Common myeloid progenitor, CD34-positive (primary cell): ENCODE data around the gene SMIM28. TPM values are rescaled to one million over a fixed set of nuclear protein-coding genes. Genes with fewer than 3 reads are reported as not detected.

Experiments used
- CTCF ChIA-PET: fragments of 350-600 bp; sonication (Branson Sonifier 250); formaldehyde crosslinking; loops from one replicate; lab custom pipeline; 2021; ENCODE audit warnings: antibody characterized with exemption; lab: Charles Lee
- POLR2A ChIA-PET: fragments of 350-600 bp; sonication (Branson Sonifier 250); formaldehyde crosslinking; loops from one replicate; lab custom pipeline; 2021; ENCODE audit warnings: antibody characterized with exemption; lab: Charles Lee
- DNase-seq, 3 donors: peaks; one replicate each; pipeline versions ENCODE4 v3.0.0 to v3.0.0-alpha.2; 2013
- H3K27ac ChIP-seq, 2 experiments: 1 replicate in 1 of 2; 2 replicates in 1 of 2; pipeline ENCODE4 v1.7.0; 2013; ENCODE audit warnings: inconsistent platforms in 2 of 2, low read length in 2 of 2, mild to moderate bottlenecking in 2 of 2, low read depth in 1 of 2, moderate library complexity in 1 of 2; ENCODE audit not compliant: severe bottlenecking in 2 of 2, insufficient read depth in 1 of 2, poor library complexity in 1 of 2
- H3K27me3 ChIP-seq, 5 experiments: replicated peaks in 2 of 5; 1 replicate in 3 of 5; 2 replicates in 2 of 5; pipeline versions ENCODE4 v1.6.1 to v1.7.0; 2013; ENCODE audit warnings: low read length in 4 of 5, mild to moderate bottlenecking in 2 of 5, moderate library complexity in 2 of 5, inconsistent platforms in 1 of 5; ENCODE audit not compliant: insufficient read depth in 5 of 5, control insufficient read depth in 4 of 5
- H3K36me3 ChIP-seq, 4 experiments: 1 replicate in 2 of 4; 2 replicates in 2 of 4; pipeline versions ENCODE4 v1.6.1 to v1.7.0; 2013; ENCODE audit warnings: low read length in 3 of 4, control low read depth in 1 of 4, mild to moderate bottlenecking in 1 of 4; ENCODE audit not compliant: control insufficient read depth in 4 of 4, insufficient read depth in 4 of 4
- H3K4me1 ChIP-seq, 4 experiments: 1 replicate in 3 of 4; 2 replicates in 1 of 4; pipeline versions ENCODE4 v1.6.1 to v1.7.1; 2013; ENCODE audit warnings: low read length in 3 of 4, mild to moderate bottlenecking in 3 of 4, control low read depth in 1 of 4, inconsistent platforms in 1 of 4, moderate library complexity in 1 of 4; ENCODE audit not compliant: control insufficient read depth in 4 of 4, insufficient read depth in 4 of 4; ENCODE audit errors: control extremely low read depth in 1 of 4
- H3K4me3 ChIP-seq, 7 experiments: 1 replicate in 4 of 7; 2 replicates in 3 of 7; pipeline versions ENCODE4 v1.5.1 to v1.7.0; 2013; ENCODE audit warnings: mild to moderate bottlenecking in 7 of 7, low read length in 6 of 7, moderate library complexity in 6 of 7, inconsistent platforms in 2 of 7, low read depth in 2 of 7, control low read depth in 1 of 7; ENCODE audit not compliant: insufficient read depth in 4 of 7, control insufficient read depth in 1 of 7; ENCODE audit errors: extremely low read depth in 1 of 7
- H3K9me3 ChIP-seq, 5 experiments: 1 replicate in 4 of 5; 2 replicates in 1 of 5; pipeline versions ENCODE4 v1.6.1 to v1.7.1; 2013; ENCODE audit warnings: low read length in 4 of 5, mild to moderate bottlenecking in 2 of 5, inconsistent platforms in 1 of 5, low read depth in 1 of 5, moderate library complexity in 1 of 5; ENCODE audit not compliant: control insufficient read depth in 4 of 5, insufficient read depth in 2 of 5; ENCODE audit errors: control extremely low read depth in 1 of 5
- WGBS: methylation state at CpG from one replicate; pipeline ENCODE4 v1.1.5; 2013; ENCODE audit not compliant: insufficient coverage; 5-methylcytosine and 5-hydroxymethylcytosine counted together
- polyA plus RNA-seq: library from polyadenylated mRNA; unstranded; fragments of 120-200 nt; gene quantifications from one replicate; pipeline ENCODE4 v1.2.1, GENCODE V29; 2013

SMIM28 gene
- polyA plus RNA-seq = not detected

GRCh38 chr6:138377844-138378243, at the start of gene SMIM28:
Gene SMIM28 (plus strand): TSS chr6:138377905. CDS start chr6:138378073, 168 bp downstream.
- no peaks in the 10 kb centered on the region for H3K4me1 ChIP-seq
- ChIA-PET POLR2A (no interaction called here), CTCF (interaction anchor here (1.4 kb wide), 1 partner anchor 27 kb away, joined by 5 read pairs; no protein-coding TSS in a partner anchor)
- no peaks in the 10 kb centered on the region for H3K27me3 ChIP-seq
- H3K36me3 ChIP-seq = no peaks in the 10 kb centered on the region
- H3K4me3 ChIP-seq = no peak within 1 kb of the TSS
- no peak for DNase-seq
- H3K27ac ChIP-seq = no peak within 1 kb of the TSS
- WGBS = 98% methylated on average over 6 of the region's 6 CpGs
- H3K9me3 ChIP-seq = no peaks in the 10 kb centered on the region

DNA sequence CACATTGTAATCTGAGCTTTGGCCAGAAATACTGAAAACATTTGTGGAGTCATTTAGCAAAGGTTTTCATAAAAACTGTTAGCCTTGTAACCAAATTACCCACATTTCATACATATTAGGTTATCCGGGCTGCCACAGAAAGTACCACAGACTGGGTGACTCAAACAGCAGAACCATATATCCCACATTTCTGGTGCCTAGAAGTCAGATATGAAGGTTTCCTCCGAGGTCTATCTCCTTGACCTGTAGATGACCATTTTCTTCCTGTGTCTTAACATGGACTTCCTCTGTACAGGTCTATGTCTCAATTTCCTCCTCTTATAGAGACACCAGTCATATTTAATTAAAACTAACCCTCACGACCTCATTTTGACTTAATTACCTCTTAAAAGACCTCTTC, 49.5 kb upstream of the SMIM28 start:
- no peak for DNase-seq
- Histone ChIP-seq H3K36me3 (no peaks in the 10 kb centered on the region), H3K4me3 (no peak overlapping the region), H3K27ac (no peak overlapping the region), H3K9me3 (no peaks in the 10 kb centered on the region), H3K27me3 (no peaks in the 10 kb centered on the region), H3K4me1 (no peaks in the 10 kb centered on the region)
- CTCF ChIA-PET = no interaction called here
- POLR2A ChIA-PET = no interaction called here
- 94% methylated on average over 3 of the region's 3 CpGs for WGBS

DNA sequence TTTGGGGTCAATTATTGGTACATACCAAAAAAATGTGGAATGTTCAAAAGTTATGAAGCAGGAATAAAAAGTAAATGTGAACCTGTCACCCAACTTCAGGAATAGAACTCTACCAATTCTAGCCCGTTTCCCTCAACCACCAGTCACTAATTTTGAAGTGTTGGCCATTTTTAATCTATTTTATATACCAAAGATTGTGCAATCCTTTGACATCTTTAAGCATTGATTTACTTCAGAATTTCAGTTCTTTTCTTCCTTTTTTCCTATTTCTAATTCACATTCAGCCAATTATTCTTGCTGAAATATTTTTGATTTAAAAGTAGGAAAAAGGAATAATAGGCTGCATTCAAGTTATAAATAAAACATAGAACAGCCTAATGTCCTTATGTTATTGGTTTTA, 46.9 kb upstream of the SMIM28 start:
- Histone ChIP-seq H3K4me3 (no peak overlapping the region), H3K27ac (no peak overlapping the region), H3K9me3 (no peaks in the 10 kb centered on the region), H3K4me1 (no peaks in the 10 kb centered on the region), H3K27me3 (peaks cover 0 to 3% (median 0%) of the 10 kb centered on the region in 5 experiments), H3K36me3 (no peaks in the 10 kb centered on the region)
- DNase-seq = no peak
- ChIA-PET CTCF (no interaction called here), POLR2A (no interaction called here)
- WGBS = no CpG with 5 or more reads among the region's 1 CpG

GRCh38 chr6:138331444-138331843, 46.3 kb upstream of the SMIM28 start:
- Histone ChIP-seq H3K4me3 (no peak overlapping the region), H3K4me1 (no peaks in the 10 kb centered on the region)

DNA sequence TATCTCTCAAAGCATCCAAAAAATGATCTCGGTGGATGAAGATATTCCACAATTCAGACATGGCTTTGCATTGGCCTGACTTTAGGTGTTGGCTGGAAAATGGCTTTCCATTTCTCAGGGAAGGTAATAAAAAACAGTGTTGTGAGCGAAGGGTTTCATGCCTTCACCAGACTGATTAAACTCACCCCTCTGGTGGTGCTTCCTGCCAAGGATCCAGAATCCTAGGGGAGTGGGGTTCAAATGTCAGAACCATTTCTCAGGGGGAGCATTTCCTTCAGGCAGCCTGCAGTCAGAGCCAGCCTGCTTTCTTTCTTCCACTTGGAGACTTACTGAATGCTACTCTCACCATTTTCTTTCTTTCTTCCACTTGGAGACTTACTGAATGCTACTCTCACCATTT, 45.7 kb upstream of the SMIM28 start:
- Histone ChIP-seq H3K9me3 (no peaks in the 10 kb centered on the region), H3K27me3 (peaks cover 0 to 3% (median 0%) of the 10 kb centered on the region in 5 experiments), H3K36me3 (no peaks in the 10 kb centered on the region), H3K27ac (no peak overlapping the region), H3K4me1 (no peaks in the 10 kb centered on the region), H3K4me3 (no peak overlapping the region)
- POLR2A ChIA-PET = no interaction called here
- no peak for DNase-seq
- CTCF ChIA-PET = no interaction called here
- 100% methylated on average over 2 of the region's 2 CpGs for WGBS

More at GRCh38 chr6:138331444-138331843, 46.3 kb upstream of the SMIM28 start:
- H3K9me3 ChIP-seq = no peaks in the 10 kb centered on the region
- H3K36me3 ChIP-seq = no peaks in the 10 kb centered on the region
- peaks cover 0 to 3% (median 0%) of the 10 kb centered on the region in 5 experiments for H3K27me3 ChIP-seq
- H3K27ac ChIP-seq = no peak overlapping the region
- no CpG with 5 or more reads among the region's 1 CpG for WGBS
- DNase-seq = no peak
- CTCF ChIA-PET = no interaction called here
- POLR2A ChIA-PET = no interaction called here

DNA sequence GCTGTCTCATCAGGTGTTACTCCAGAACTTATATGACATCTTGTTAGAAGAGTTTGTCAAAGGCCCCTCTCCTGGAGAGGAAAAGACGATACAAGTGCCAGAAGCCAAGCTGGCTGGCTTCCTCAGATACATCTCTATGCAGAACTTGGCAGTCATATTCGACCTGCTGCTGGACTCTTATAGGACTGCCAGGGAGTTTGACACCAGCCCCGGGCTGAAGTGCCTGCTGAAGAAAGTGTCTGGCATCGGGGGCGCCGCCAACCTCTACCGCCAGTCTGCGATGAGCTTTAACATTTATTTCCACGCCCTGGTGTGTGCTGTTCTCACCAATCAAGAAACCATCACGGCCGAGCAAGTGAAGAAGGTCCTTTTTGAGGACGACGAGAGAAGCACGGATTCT, 43.7 kb upstream of the SMIM28 start:
- H3K27me3 ChIP-seq = peaks cover 0 to 3% (median 0%) of the 10 kb centered on the region in 5 experiments
- ChIA-PET CTCF (no interaction called here), POLR2A (no interaction called here)
- no peaks in the 10 kb centered on the region for H3K36me3 ChIP-seq
- DNase-seq = no peak
- 98% methylated on average over 14 of the region's 14 CpGs for WGBS
- H3K27ac ChIP-seq = no peak overlapping the region
- H3K4me3 ChIP-seq = no peak overlapping the region
- no peaks in the 10 kb centered on the region for H3K4me1 ChIP-seq
- H3K9me3 ChIP-seq = no peaks in the 10 kb centered on the region

DNA sequence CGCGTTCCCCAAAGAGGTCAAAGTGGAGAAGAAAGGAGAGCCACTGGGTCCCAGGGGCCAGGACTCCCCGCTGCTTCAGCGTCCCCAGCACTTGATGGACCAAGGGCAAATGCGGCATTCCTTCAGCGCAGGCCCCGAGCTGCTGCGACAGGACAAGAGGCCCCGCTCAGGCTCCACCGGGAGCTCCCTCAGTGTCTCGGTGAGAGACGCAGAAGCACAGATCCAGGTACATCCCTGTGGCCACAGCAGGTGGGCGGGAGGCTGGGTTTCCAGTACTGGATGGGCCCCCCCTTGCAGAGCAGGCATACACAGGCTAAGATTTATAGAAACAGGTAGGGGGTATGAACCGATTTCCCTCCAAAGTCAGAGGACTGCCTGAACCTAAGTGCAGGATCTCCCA, 42.7 kb upstream of the SMIM28 start:
- Histone ChIP-seq H3K27ac (no peak overlapping the region), H3K9me3 (no peaks in the 10 kb centered on the region), H3K4me3 (no peak overlapping the region), H3K27me3 (peaks cover 0 to 3% (median 0%) of the 10 kb centered on the region in 5 experiments), H3K36me3 (no peaks in the 10 kb centered on the region), H3K4me1 (no peaks in the 10 kb centered on the region)
- no peak for DNase-seq
- ChIA-PET POLR2A (no interaction called here), CTCF (no interaction called here)
- WGBS = 97% methylated on average over 14 of the region's 14 CpGs
